Vagina (tissue), 2 donors: ENCODE results near the gene LZTR1. TPM values are rescaled to one million over a fixed set of nuclear protein-coding genes. Genes with fewer than 3 reads are reported as not detected.
"Not testable (repeated sequence)": the region's sequence is repeated elsewhere in the genome, so short reads cannot be mapped to it uniquely, and the experiment has no call there.

Experiments used
- DNase-seq, 2 donors: peaks; one replicate each; pipeline ENCODE4 v3.0.0-alpha.2; 2017; ENCODE audit errors: extremely low spot score in 2 of 2
- H3K27ac ChIP-seq: fragments of 200-600 bp; sonication (generic); one replicate; pipeline ENCODE4 v1.5.1; 2019
- H3K27me3 ChIP-seq: fragments of 200-600 bp; sonication (generic); one replicate; pipeline ENCODE4 v1.5.1; 2019
- H3K36me3 ChIP-seq, 2 donors: fragments of 200-600 bp; sonication (generic); one replicate each; pipeline ENCODE4 v1.5.1; 2017 to 2019
- H3K4me1 ChIP-seq: fragments of 200-600 bp; sonication (generic); one replicate; pipeline ENCODE4 v1.5.1; 2019
- H3K4me3 ChIP-seq, 2 donors: fragments of 200-600 bp; sonication (generic); 1 replicate in 1 of 2; 2 replicates in 1 of 2; pipeline ENCODE4 v1.5.1; 2016 to 2019
- H3K9me3 ChIP-seq: fragments of 200-600 bp; sonication (generic); one replicate; pipeline ENCODE4 v1.5.1; 2019
- CTCF ChIP-seq, 3 experiments: fragments of 450-650 bp in 2 of 3; fragments of 200-600 bp in 1 of 3; sonication (generic) in 1 of 3; IDR thresholded peaks; one replicate each; pipeline ENCODE4 v1.5.1; 2017 to 2019; ENCODE audit warnings: antibody characterized with exemption in 3 of 3, mild to moderate bottlenecking in 2 of 3, moderate library complexity in 2 of 3
- POLR2A ChIP-seq, 2 donors: fragments of 450-650 bp; IDR thresholded peaks; one replicate each; pipeline ENCODE4 v1.6.1; 2017; ENCODE audit warnings: antibody characterized with exemption in 2 of 2, mild to moderate bottlenecking in 2 of 2, moderate library complexity in 2 of 2
- POLR2AphosphoS5 ChIP-seq, 2 donors: sonication (generic); formaldehyde crosslinking; IDR thresholded peaks; one replicate each; pipeline ENCODE4 v1.9.0; 2017; ENCODE audit warnings: antibody characterized with exemption in 2 of 2, mild to moderate bottlenecking in 2 of 2, low read depth in 1 of 2; ENCODE audit not compliant: insufficient read depth in 1 of 2
- intact Hi-C: fragments of 100-400 bp; cut with DNase I; formaldehyde crosslinking; loops from one replicate; pipeline ENCODE4 v1.15.1; 2023
- total RNA-seq: library from RNA; depleted of rRNA; stranded (reverse); fragments of >200 nt; gene quantifications from one replicate; pipeline ENCODE4 v1.2.3, GENCODE V29; 2016

Gene LZTR1
- total RNA-seq, 1 donor from 2014 or later, result 61.9 TPM

GRCh38 chr22:20967697-20968211, 14.3 kb upstream of the LZTR1 start:
- peaks cover 5% of the 10 kb centered on the region for H3K4me1 ChIP-seq
- H3K4me3 ChIP-seq, result no peak overlapping the region
- H3K27ac ChIP-seq, result no peak overlapping the region
- no peaks in the 10 kb centered on the region for H3K27me3 ChIP-seq
- TF ChIP-seq POLR2A (IDR thresholded peaks at IDR 0.05) (no peak), POLR2AphosphoS5 (IDR thresholded peaks at IDR 0.05; ENCODE audit: insufficient read depth in 1 of 2, low read depth in 1 of 2) (no peak), CTCF (IDR thresholded peaks at IDR 0.05) (no peak)
- DNase-seq, result no peak
- no peaks in the 10 kb centered on the region for H3K36me3 ChIP-seq
- no peaks in the 10 kb centered on the region for H3K9me3 ChIP-seq
- intact Hi-C loops, result no loop called here

- no peak overlapping the region for H3K27ac ChIP-seq
- intact Hi-C loops, result no loop called here
- no peaks in the 10 kb centered on the region for H3K27me3 ChIP-seq
- H3K36me3 ChIP-seq, result no peaks in the 10 kb centered on the region
- no peak overlapping the region for H3K4me3 ChIP-seq
- TF ChIP-seq POLR2AphosphoS5 (IDR thresholded peaks at IDR 0.05; ENCODE audit: insufficient read depth in 1 of 2, low read depth in 1 of 2) (no peak), POLR2A (IDR thresholded peaks at IDR 0.05) (no peak), CTCF (IDR thresholded peaks at IDR 0.05) (no peak)
- no peak for DNase-seq
- H3K4me1 ChIP-seq, result peaks cover 5% of the 10 kb centered on the region
- no peaks in the 10 kb centered on the region for H3K9me3 ChIP-seq
Measured at GRCh38 chr22:20968281-20968977, 13.7 kb upstream of the LZTR1 start.

GRCh38 chr22:20970939-20971657, 11.0 kb upstream of the LZTR1 start:
- no peak overlapping the region for H3K27ac ChIP-seq
- H3K36me3 ChIP-seq, result no peaks in the 10 kb centered on the region
- no peaks in the 10 kb centered on the region for H3K9me3 ChIP-seq
- intact Hi-C loops, result no loop called here
- no peaks in the 10 kb centered on the region for H3K27me3 ChIP-seq
- TF ChIP-seq POLR2AphosphoS5 (IDR thresholded peaks at IDR 0.05; ENCODE audit: insufficient read depth in 1 of 2, low read depth in 1 of 2) (no peak), POLR2A (IDR thresholded peaks at IDR 0.05) (no peak), CTCF (IDR thresholded peaks at IDR 0.05) (no peak)
- H3K4me3 ChIP-seq, result no peak overlapping the region
- no peak for DNase-seq
- H3K4me1 ChIP-seq, result no peaks in the 10 kb centered on the region

GRCh38 chr22:20972014-20972694, 9.9 kb upstream of the LZTR1 start:
- DNase-seq, H3K27me3 ChIP-seq, H3K4me3 ChIP-seq, H3K27ac ChIP-seq, H3K36me3 ChIP-seq, intact Hi-C loops, H3K4me1 ChIP-seq, H3K9me3 ChIP-seq: not testable (repeated sequence)

GRCh38 chr22:20972933-20973577, 9.0 kb upstream of the LZTR1 start:
- H3K4me3 ChIP-seq, result no peak overlapping the region
- TF ChIP-seq CTCF (IDR thresholded peaks at IDR 0.05) (no peak), POLR2AphosphoS5 (IDR thresholded peaks at IDR 0.05; ENCODE audit: insufficient read depth in 1 of 2, low read depth in 1 of 2) (no peak), POLR2A (IDR thresholded peaks at IDR 0.05) (no peak)
- H3K36me3 ChIP-seq, result no peaks in the 10 kb centered on the region
- H3K27ac ChIP-seq, result no peak overlapping the region
- no peak for DNase-seq
- H3K9me3 ChIP-seq, result no peaks in the 10 kb centered on the region
- intact Hi-C loops, result no loop called here
- H3K4me1 ChIP-seq, result no peaks in the 10 kb centered on the region
- H3K27me3 ChIP-seq, result no peaks in the 10 kb centered on the region
